Left colon (tissue), 2 donors: ENCODE results near the gene ATP8A2. TPM values are rescaled to one million over a fixed set of nuclear protein-coding genes. Genes with fewer than 3 reads are reported as not detected.

Experiments used
- ATAC-seq: fragments of 200-7000 bp; cut with Tn5 transposase; one replicate; pipeline ENCODE4 v1.9.1; 2020; ENCODE audit warnings: mild to moderate bottlenecking, moderate library complexity
- DNase-seq, 2 donors: peaks; one replicate each; pipeline ENCODE4 v3.0.0-alpha.2; 2020
- intact Hi-C, 2 donors: fragments of 100-400 bp; cut with DNase I in 1 of 2; cut with micrococcal nuclease in 1 of 2; formaldehyde crosslinking; loops; one replicate each; pipeline versions ENCODE4 v1.11.2 to v1.14.0; 2022; cut with DNase I, micrococcal nuclease
- total RNA-seq, 2 donors: library from RNA; stranded (reverse); fragmentation: NEBNext Ultra II Directional; extraction: Animal tissue kit (Norgen Biotek cat#: 25700); gene quantifications; one replicate each; pipeline ENCODE4 v1.2.1, GENCODE V29; 2021
- donor health status: DM: no; HTN: no; CAD: no.
- donor health status: DM: yes; HTN: yes; CAD: no.

The ATP8A2 gene
- total RNA-seq, 2 donors from 2014 or later, result 0.42 to 0.49 TPM

GRCh38 chr13:25690582-25690981, 318.8 kb downstream of the ATP8A2 start:
- no peak for ATAC-seq
- DNase-seq, result no peak
- intact Hi-C loops, result no loop called here

GRCh38 chr13:25691654-25692053, 319.9 kb downstream of the ATP8A2 start:
- intact Hi-C loops, result no loop called here
- DNase-seq (no peak), ATAC-seq (no peak)

- intact Hi-C loops, result no loop called here
- ATAC-seq (no peak), DNase-seq (no peak)
Observed at GRCh38 chr13:25692099-25692498, 320.3 kb downstream of the ATP8A2 start.

- DNase-seq (no peak), ATAC-seq (no peak)
- intact Hi-C loops, result no loop called here
Observed at GRCh38 chr13:25699056-25699455, 327.3 kb downstream of the ATP8A2 start.

- intact Hi-C loops, result no loop called here
- no peak for ATAC-seq
- DNase-seq, result no peak
Observed at GRCh38 chr13:25699600-25699999, 327.8 kb downstream of the ATP8A2 start.

- DNase-seq (no peak), ATAC-seq (no peak)
- intact Hi-C loops, result no loop called here
Observed at GRCh38 chr13:25701304-25701703, 329.5 kb downstream of the ATP8A2 start.

- no peak for DNase-seq
- intact Hi-C loops, result no loop called here
- no peak for ATAC-seq
Observed at GRCh38 chr13:25702386-25702785, 330.6 kb downstream of the ATP8A2 start.

GRCh38 chr13:25707726-25708125, 336.0 kb downstream of the ATP8A2 start:
- intact Hi-C loops, result no loop called here
- DNase-seq (no peak), ATAC-seq (no peak)

GRCh38 chr13:25708268-25708667, 336.5 kb downstream of the ATP8A2 start:
- DNase-seq (no peak), ATAC-seq (no peak)
- intact Hi-C loops, result no loop called here

GRCh38 chr13:25709088-25709487, 337.3 kb downstream of the ATP8A2 start:
- DNase-seq, result no peak
- intact Hi-C loops, result no loop called here
- no peak for ATAC-seq

GRCh38 chr13:25715760-25716159, 344.0 kb downstream of the ATP8A2 start:
- intact Hi-C loops, result no loop called here
- DNase-seq (no peak), ATAC-seq (no peak)

- intact Hi-C loops, result no loop called here
- peak; percentile 53 for ATAC-seq
- DNase-seq, result no peak
Observed at GRCh38 chr13:25717666-25718197, 346.0 kb downstream of the ATP8A2 start.

- no peak for DNase-seq
- intact Hi-C loops, result no loop called here
- ATAC-seq, result no peak
Observed at GRCh38 chr13:25719666-25720065, 347.9 kb downstream of the ATP8A2 start.

- DNase-seq (no peak), ATAC-seq (no peak)
- intact Hi-C loops, result no loop called here
Observed at GRCh38 chr13:25722893-25723292, 351.1 kb downstream of the ATP8A2 start.

GRCh38 chr13:25725104-25725503, 353.3 kb downstream of the ATP8A2 start:
- DNase-seq, result no peak
- no peak for ATAC-seq
- intact Hi-C loops, result no loop called here

- intact Hi-C loops, result no loop called here
- ATAC-seq, result peak; percentile 82
- DNase-seq, result peak in 1 of 2 donors; percentile 19
Observed at GRCh38 chr13:25727250-25727649, 355.5 kb downstream of the ATP8A2 start.

- intact Hi-C loops, result no loop called here
- ATAC-seq (no peak), DNase-seq (no peak)
Observed at GRCh38 chr13:25727810-25728209, 356.0 kb downstream of the ATP8A2 start.

GRCh38 chr13:25729201-25729600, 357.4 kb downstream of the ATP8A2 start:
- DNase-seq, result no peak
- intact Hi-C loops, result no loop called here
- no peak for ATAC-seq

- intact Hi-C loops, result no loop called here
- no peak for DNase-seq
Observed at GRCh38 chr13:25731037-25731436, 359.3 kb downstream of the ATP8A2 start.

GRCh38 chr13:25731536-25731935, 359.8 kb downstream of the ATP8A2 start:
- intact Hi-C loops, result no loop called here
- DNase-seq (no peak), ATAC-seq (no peak)

More at GRCh38 chr13:25731037-25731436, 359.3 kb downstream of the ATP8A2 start:
- ATAC-seq, result no peak

GRCh38 chr13:25732111-25732865, 360.5 kb downstream of the ATP8A2 start:
- ATAC-seq (no peak), DNase-seq (no peak)

More at GRCh38 chr13:25732111-25732865, 360.5 kb downstream of the ATP8A2 start:
- intact Hi-C loops, result no loop called here
